ENCODE data around the gene VWA5B1. TPM values are rescaled to one million over a fixed set of nuclear protein-coding genes. Genes with fewer than 3 reads are reported as not detected.

The VWA5B1 gene
- total and polyA plus RNA-seq, 2 experiments from 2014 or later, result 0.16 to 1.0 TPM

DNA sequence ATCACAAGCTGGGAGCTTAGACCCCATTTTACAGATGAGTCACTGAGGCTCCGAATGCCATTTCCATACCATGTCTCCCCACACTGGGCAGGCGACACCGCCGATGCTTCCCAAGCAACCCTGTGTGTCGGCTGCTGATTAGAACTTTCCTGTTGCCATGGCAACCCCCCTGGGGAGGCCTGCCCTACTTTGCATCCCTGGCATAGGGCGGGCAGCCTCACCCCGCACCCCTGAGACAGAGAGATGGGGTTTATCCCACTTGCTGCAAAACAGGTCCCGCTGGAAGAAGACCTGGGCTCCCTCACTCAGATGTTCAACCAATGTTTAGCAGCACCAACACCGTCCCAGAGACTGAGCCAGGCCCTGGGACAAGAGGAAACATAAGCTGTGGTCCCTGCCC lies 113.8 kb downstream of the VWA5B1 start:
- no peaks in the 10 kb centered on the region; the same call in 1 of the 2 replicates for H4K20me1 ChIP-seq (replicated peaks; ENCODE audit: insufficient read depth)
- H3K4me1 Mint-ChIP-seq, result peaks cover 22% of the 10 kb centered on the region
- DNase-seq (ENCODE audit: low spot score) (peak; percentile 54), ATAC-seq (peak; percentile 59)
- no peaks in the 10 kb centered on the region for H3K79me2 ChIP-seq (replicated peaks; ENCODE audit: insufficient read depth)
- H3K4me1 ChIP-seq (ENCODE audit: insufficient read depth), result peaks cover 6% of the 10 kb centered on the region; the same call in 1 of the 2 replicates
- no peak overlapping the region for H3K27ac Mint-ChIP-seq
- no peak overlapping the region for H3K4me3 Mint-ChIP-seq
- H3K36me3 Mint-ChIP-seq (ENCODE audit: low read depth), result no peaks in the 10 kb centered on the region
- H3F3A ChIP-seq (replicated peaks; ENCODE audit: low read depth), result no peaks in the 10 kb centered on the region
- H2AFZ ChIP-seq, result no peak overlapping the region
- H3K9me3 Mint-ChIP-seq, result peaks cover 12% of the 10 kb centered on the region; the same call in 2 of the 3 replicates
- no peaks in the 10 kb centered on the region for H3K9me2 ChIP-seq (ENCODE audit: insufficient read depth)
- TF ChIP-seq EZH2 (IDR thresholded peaks at IDR 0.05; ENCODE audit: low read depth, unreplicated experiment) (no peak), ZNF331 (CRISPR knock-in tag; IDR thresholded peaks at IDR 0.05; ENCODE audit: low read depth) (no peak), EZH2phosphoT487 (IDR thresholded peaks at IDR 0.05; ENCODE audit: unreplicated experiment) (no peak), JUNB (IDR thresholded peaks at IDR 0.05; ENCODE audit: unreplicated experiment) (no peak), ETS1 (IDR thresholded peaks at IDR 0.05) (no peak), NANOG (IDR thresholded peaks at IDR 0.05; ENCODE audit: borderline replicate concordance) (no peak), CTCF (conservative IDR thresholded peaks at IDR 0.05; ENCODE audit: low read depth in 2 of 2) (no peak), ZNF462 (CRISPR knock-in tag; IDR thresholded peaks at IDR 0.05) (no peak), CREB1 (CRISPR knock-in tag; IDR thresholded peaks at IDR 0.05; ENCODE audit: low read depth) (no peak), ZNF114 (CRISPR knock-in tag; IDR thresholded peaks at IDR 0.05) (no peak), STAT1 (IDR thresholded peaks at IDR 0.05; ENCODE audit: unreplicated experiment) (no peak), POLR2AphosphoS5 (IDR thresholded peaks at IDR 0.05; ENCODE audit: low read depth) (no peak)
- TF ChIP-seq, protein P1, sequence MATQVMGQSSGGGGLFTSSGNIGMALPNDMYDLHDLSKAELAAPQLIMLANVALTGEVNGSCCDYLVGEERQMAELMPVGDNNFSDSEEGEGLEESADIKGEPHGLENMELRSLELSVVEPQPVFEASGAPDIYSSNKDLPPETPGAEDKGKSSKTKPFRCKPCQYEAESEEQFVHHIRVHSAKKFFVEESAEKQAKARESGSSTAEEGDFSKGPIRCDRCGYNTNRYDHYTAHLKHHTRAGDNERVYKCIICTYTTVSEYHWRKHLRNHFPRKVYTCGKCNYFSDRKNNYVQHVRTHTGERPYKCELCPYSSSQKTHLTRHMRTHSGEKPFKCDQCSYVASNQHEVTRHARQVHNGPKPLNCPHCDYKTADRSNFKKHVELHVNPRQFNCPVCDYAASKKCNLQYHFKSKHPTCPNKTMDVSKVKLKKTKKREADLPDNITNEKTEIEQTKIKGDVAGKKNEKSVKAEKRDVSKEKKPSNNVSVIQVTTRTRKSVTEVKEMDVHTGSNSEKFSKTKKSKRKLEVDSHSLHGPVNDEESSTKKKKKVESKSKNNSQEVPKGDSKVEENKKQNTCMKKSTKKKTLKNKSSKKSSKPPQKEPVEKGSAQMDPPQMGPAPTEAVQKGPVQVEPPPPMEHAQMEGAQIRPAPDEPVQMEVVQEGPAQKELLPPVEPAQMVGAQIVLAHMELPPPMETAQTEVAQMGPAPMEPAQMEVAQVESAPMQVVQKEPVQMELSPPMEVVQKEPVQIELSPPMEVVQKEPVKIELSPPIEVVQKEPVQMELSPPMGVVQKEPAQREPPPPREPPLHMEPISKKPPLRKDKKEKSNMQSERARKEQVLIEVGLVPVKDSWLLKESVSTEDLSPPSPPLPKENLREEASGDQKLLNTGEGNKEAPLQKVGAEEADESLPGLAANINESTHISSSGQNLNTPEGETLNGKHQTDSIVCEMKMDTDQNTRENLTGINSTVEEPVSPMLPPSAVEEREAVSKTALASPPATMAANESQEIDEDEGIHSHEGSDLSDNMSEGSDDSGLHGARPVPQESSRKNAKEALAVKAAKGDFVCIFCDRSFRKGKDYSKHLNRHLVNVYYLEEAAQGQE (IDR thresholded peaks at IDR 0.05; ENCODE audit: unreplicated experiment), result no peak
- H3K4me2 ChIP-seq, result no peak overlapping the region
- no peak overlapping the region for H3K27ac ChIP-seq (ENCODE audit: low read depth)
- H3K27me3 Mint-ChIP-seq (ENCODE audit: insufficient read depth, low read depth, poor library complexity), result peaks cover 93% of the 10 kb centered on the region
- H3K27me3 ChIP-seq (ENCODE audit: insufficient read depth), result peaks cover 98% of the 10 kb centered on the region
- no peak overlapping the region for H3K4me3 ChIP-seq
- no peaks in the 10 kb centered on the region for H3K36me3 ChIP-seq (ENCODE audit: insufficient read depth)

All from GM23338 (cell line).